Measurements from ENCODE around the gene FOXF1.

DNA sequence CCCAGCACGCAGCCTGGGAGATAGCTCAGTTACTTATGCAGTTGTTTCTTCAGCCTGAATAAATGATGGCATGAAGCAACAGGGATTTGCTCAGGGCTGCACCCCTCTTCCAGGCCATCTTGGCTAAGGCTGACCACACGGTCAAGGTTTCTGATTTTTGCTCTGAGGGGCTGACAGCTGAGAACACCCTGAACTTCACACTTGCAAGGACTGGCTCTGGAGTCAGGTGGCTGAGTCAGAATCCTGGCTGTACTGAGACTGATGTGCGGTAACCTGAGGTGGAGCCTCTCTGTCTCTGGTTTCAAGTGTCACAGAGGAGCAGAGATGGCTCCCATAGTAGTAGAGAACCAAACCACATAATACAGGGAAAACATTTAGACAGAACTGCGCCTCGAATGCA, 40.0 kb downstream of the FOXF1 start:
- TF ChIP-seq, protein P1, sequence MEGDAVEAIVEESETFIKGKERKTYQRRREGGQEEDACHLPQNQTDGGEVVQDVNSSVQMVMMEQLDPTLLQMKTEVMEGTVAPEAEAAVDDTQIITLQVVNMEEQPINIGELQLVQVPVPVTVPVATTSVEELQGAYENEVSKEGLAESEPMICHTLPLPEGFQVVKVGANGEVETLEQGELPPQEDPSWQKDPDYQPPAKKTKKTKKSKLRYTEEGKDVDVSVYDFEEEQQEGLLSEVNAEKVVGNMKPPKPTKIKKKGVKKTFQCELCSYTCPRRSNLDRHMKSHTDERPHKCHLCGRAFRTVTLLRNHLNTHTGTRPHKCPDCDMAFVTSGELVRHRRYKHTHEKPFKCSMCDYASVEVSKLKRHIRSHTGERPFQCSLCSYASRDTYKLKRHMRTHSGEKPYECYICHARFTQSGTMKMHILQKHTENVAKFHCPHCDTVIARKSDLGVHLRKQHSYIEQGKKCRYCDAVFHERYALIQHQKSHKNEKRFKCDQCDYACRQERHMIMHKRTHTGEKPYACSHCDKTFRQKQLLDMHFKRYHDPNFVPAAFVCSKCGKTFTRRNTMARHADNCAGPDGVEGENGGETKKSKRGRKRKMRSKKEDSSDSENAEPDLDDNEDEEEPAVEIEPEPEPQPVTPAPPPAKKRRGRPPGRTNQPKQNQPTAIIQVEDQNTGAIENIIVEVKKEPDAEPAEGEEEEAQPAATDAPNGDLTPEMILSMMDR (IDR thresholded peaks at IDR 0.05; ENCODE audit: low read depth, low read length), result no peak
- TF ChIP-seq EZH2phosphoT487 (IDR thresholded peaks at IDR 0.05; ENCODE audit: low read depth), result no peak

Data from OCI-LY3 (cell line).